IMR-90 (cell line): Measurements from ENCODE around the gene IL23A. TPM values are rescaled to one million over a fixed set of nuclear protein-coding genes. Genes with fewer than 3 reads are reported as not detected.

ENCODE experiments used
- ATAC-seq: fragments of 200-7000 bp; cut with Tn5 transposase; 2 replicates; pipeline ENCODE4 v1.9.1; 2020; ENCODE audit warnings: low read depth, mild to moderate bottlenecking, moderate library complexity
- BruUV-seq: library from RNA; stranded (reverse); fragments of 400-500 nt; replicated peaks from 2 replicates; lab custom pipeline; 2021; lab: Mats Ljungman, UMichigan
- CTCF ChIA-PET: fragments of 300-600 bp; formaldehyde crosslinking; extraction: SDS; loops from one replicate; lab custom pipeline; 2021; ENCODE audit warnings: antibody characterized with exemption; lab: Yijun Ruan, JAX
- POLR2A ChIA-PET: fragments of 300-600 bp; sonication (Branson Sonifier 250); formaldehyde crosslinking; loops from one replicate; lab custom pipeline; 2022; ENCODE audit warnings: antibody characterized with exemption; ENCODE audit not compliant: unreplicated experiment; lab: Charles Lee
- DNase-seq: peaks from one replicate; pipeline ENCODE4 v3.0.0; 2013
- H2AFZ ChIP-seq: replicated peaks from 2 replicates; pipeline ENCODE3; 2013; ENCODE audit warnings: low read length, mild to moderate bottlenecking; ENCODE audit not compliant: poor library complexity
- H2AK5ac ChIP-seq: 2 replicates; pipeline ENCODE4 v1.6.1; 2013; ENCODE audit warnings: low read depth, low read length, inconsistent platforms
- H2AK9ac ChIP-seq: replicated peaks from 2 replicates; pipeline ENCODE3; 2013; ENCODE audit warnings: mild to moderate bottlenecking, low read depth, low read length, moderate library complexity; ENCODE audit not compliant: poor library complexity
- H2BK120ac ChIP-seq: 2 replicates; pipeline ENCODE4 v1.6.1; 2013; ENCODE audit warnings: low read depth, low read length, inconsistent platforms
- H2BK15ac ChIP-seq: 3 replicates; pipeline ENCODE4 v1.6.1; 2013; ENCODE audit warnings: low read depth, low read length, inconsistent platforms
- H2BK20ac ChIP-seq: 2 replicates; pipeline ENCODE4 v1.6.1; 2013; ENCODE audit warnings: low read depth, mild to moderate bottlenecking, inconsistent platforms, low read length, moderate library complexity
- H2BK5ac ChIP-seq: 2 replicates; pipeline ENCODE4 v1.6.1; 2013; ENCODE audit warnings: mild to moderate bottlenecking, low read depth, low read length, inconsistent platforms; ENCODE audit not compliant: poor library complexity, severe bottlenecking
- H3K14ac ChIP-seq: replicated peaks from 2 replicates; pipeline ENCODE4 v1.6.1; 2013; ENCODE audit warnings: low read depth, low read length, inconsistent platforms
- H3K18ac ChIP-seq: 2 replicates; pipeline ENCODE4 v1.6.1; 2013; ENCODE audit warnings: low read depth, low read length, control low read depth
- H3K23ac ChIP-seq: 2 replicates; pipeline ENCODE4 v1.6.1; 2013; ENCODE audit warnings: low read depth, low read length, inconsistent platforms
- H3K27ac ChIP-seq: 2 replicates; pipeline ENCODE4 v1.5.1; 2013; ENCODE audit warnings: mild to moderate bottlenecking, control low read depth, low read length; ENCODE audit not compliant: insufficient read depth
- H3K27me3 ChIP-seq: 2 replicates; pipeline ENCODE4 v1.6.1; 2013; ENCODE audit warnings: low read length; ENCODE audit not compliant: control insufficient read depth, insufficient read depth
- H3K36me3 ChIP-seq: 2 replicates; pipeline ENCODE4 v1.6.1; 2013; ENCODE audit warnings: low read length, mixed read lengths; ENCODE audit not compliant: control insufficient read depth, insufficient read depth
- H3K4ac ChIP-seq: 2 replicates; pipeline ENCODE4 v1.6.1; 2013; ENCODE audit warnings: low read depth, low read length, inconsistent platforms
- H3K4me1 ChIP-seq: 2 replicates; pipeline ENCODE4 v1.6.1; 2013; ENCODE audit warnings: low read length, mixed read lengths; ENCODE audit not compliant: control insufficient read depth, insufficient read depth
- H3K4me2 ChIP-seq: 2 replicates; pipeline ENCODE4 v1.6.1; 2013; ENCODE audit warnings: low read depth, mild to moderate bottlenecking, control low read depth, low read length, moderate library complexity
- H3K4me3 ChIP-seq: 2 replicates; pipeline ENCODE4 v1.5.1; 2013; ENCODE audit warnings: low read depth, mild to moderate bottlenecking, control low read depth, low read length, moderate library complexity; ENCODE audit not compliant: insufficient read depth
- H3K56ac ChIP-seq: 2 replicates; pipeline ENCODE4 v1.6.1; 2013; ENCODE audit warnings: low read length, inconsistent platforms; ENCODE audit not compliant: insufficient read depth; ENCODE audit errors: extremely low read depth
- H3K79me1 ChIP-seq, 2 experiments: 2 replicates each; pipeline ENCODE4 v1.6.1; 2013; ENCODE audit warnings: low read length in 2 of 2, inconsistent platforms in 1 of 2, low read depth in 1 of 2
- H3K9ac ChIP-seq: 2 replicates; pipeline ENCODE4 v1.6.1; 2013; ENCODE audit warnings: low read depth, low read length, control low read depth
- H3K9me1 ChIP-seq: 2 replicates; pipeline ENCODE4 v1.6.1; 2013; ENCODE audit warnings: low read length, inconsistent platforms; ENCODE audit not compliant: insufficient read depth
- H3K9me3 ChIP-seq: 2 replicates; pipeline ENCODE4 v1.6.1; 2013; ENCODE audit warnings: low read length; ENCODE audit not compliant: control insufficient read depth, insufficient read depth
- H4K20me1 ChIP-seq: 2 replicates; pipeline ENCODE4 v1.6.1; 2013; ENCODE audit warnings: low read length, inconsistent platforms; ENCODE audit not compliant: insufficient read depth
- H4K5ac ChIP-seq: 2 replicates; pipeline ENCODE4 v1.6.1; 2013; ENCODE audit warnings: mild to moderate bottlenecking, low read depth, low read length, control low read depth
- H4K8ac ChIP-seq, 2 experiments: 2 replicates each; pipeline ENCODE4 v1.6.1; 2013; ENCODE audit warnings: low read depth in 2 of 2, low read length in 2 of 2, control low read depth in 1 of 2, inconsistent platforms in 1 of 2
- H4K91ac ChIP-seq: 2 replicates; pipeline ENCODE4 v1.6.1; 2013; ENCODE audit warnings: low read depth, low read length, inconsistent platforms; ENCODE audit not compliant: insufficient read depth
- CEBPB ChIP-seq: IDR thresholded peaks from 2 replicates; pipeline ENCODE4 v1.6.1; 2012; ENCODE audit warnings: low read depth, low read length, improper control_type of control experiment
- FOS ChIP-seq: fragments of 150-350 bp; IDR thresholded peaks from 2 replicates; pipeline ENCODE4 v1.6.1; 2016; ENCODE audit warnings: low read depth, low read length
- MAZ ChIP-seq: IDR thresholded peaks from 2 replicates; pipeline ENCODE4 v1.6.1; 2012; ENCODE audit warnings: low read depth, mild to moderate bottlenecking, low read length, improper control_type of control experiment, moderate library complexity, borderline replicate concordance
- POLR2A ChIP-seq: IDR thresholded peaks from 2 replicates; pipeline ENCODE4 v1.6.1; 2012; ENCODE audit warnings: mild to moderate bottlenecking, low read depth, low read length
- RAD21 ChIP-seq: IDR thresholded peaks from 2 replicates; pipeline ENCODE4 v1.6.1; 2012; ENCODE audit warnings: low read length, improper control_type of control experiment
- RCOR1 ChIP-seq: IDR thresholded peaks from 2 replicates; pipeline ENCODE4 v1.6.1; 2012; ENCODE audit warnings: mild to moderate bottlenecking, low read length, improper control_type of control experiment; ENCODE audit not compliant: insufficient replicate concordance
- SMC3 ChIP-seq: fragments of 150-350 bp; IDR thresholded peaks from 2 replicates; pipeline ENCODE4 v1.6.1; 2016; ENCODE audit warnings: low read depth, mild to moderate bottlenecking, antibody characterized with exemption, low read length, moderate library complexity
- USF2 ChIP-seq: fragments of 150-350 bp; IDR thresholded peaks from 2 replicates; pipeline ENCODE4 v1.6.1; 2017; ENCODE audit warnings: mild to moderate bottlenecking, antibody characterized with exemption, low read length, low read depth
- WGBS, 2 experiments: methylation state at CpG; one replicate each; pipeline versions ENCODE4 v1.1.5 to v1.1.7; 2013; ENCODE audit warnings: missing lambda C conversion rate in 2 of 2; ENCODE audit not compliant: insufficient read length in 1 of 2; ENCODE audit errors: extremely low coverage in 2 of 2; 5-methylcytosine and 5-hydroxymethylcytosine counted together
- dilution Hi-C: fragments of 300-500 bp; cut with HindIII; formaldehyde crosslinking; loops from one replicate; pipeline ENCODE4 v1.14.3; 2018; ENCODE audit warnings: low sequenced_read_pairs; ENCODE audit not compliant: unreplicated experiment
- in situ Hi-C: fragments of 300-500 bp; cut with MboI; formaldehyde crosslinking; loops from 3 replicates; pipeline ENCODE4 v1.14.3; 2019; ENCODE audit warnings: low sequenced_read_pairs, inconsistent platforms, mixed read lengths
- intact Hi-C: fragments of 100-400 bp; cut with micrococcal nuclease; formaldehyde crosslinking; loops from 2 replicates; pipeline ENCODE4 v1.10.0; 2022
- polyA plus RNA-seq, 3 experiments: library from polyadenylated mRNA; depleted of rRNA; stranded (reverse); fragments of >200 nt; gene quantifications; 2 replicates each; pipeline ENCODE4 v1.2.3, GENCODE V29; 2012; ENCODE audit warnings: low replicate concordance in 1 of 3
- total RNA-seq: library from RNA; depleted of rRNA; stranded (reverse); fragments of >200 nt; gene quantifications from 2 replicates; pipeline ENCODE4 v1.2.3, GENCODE V29; 2012

The IL23A gene
- total and polyA plus RNA-seq, 2 of the 4 experiments (the other 2 are of a cell fraction): 0.55 TPM; not detected in 1

DNA sequence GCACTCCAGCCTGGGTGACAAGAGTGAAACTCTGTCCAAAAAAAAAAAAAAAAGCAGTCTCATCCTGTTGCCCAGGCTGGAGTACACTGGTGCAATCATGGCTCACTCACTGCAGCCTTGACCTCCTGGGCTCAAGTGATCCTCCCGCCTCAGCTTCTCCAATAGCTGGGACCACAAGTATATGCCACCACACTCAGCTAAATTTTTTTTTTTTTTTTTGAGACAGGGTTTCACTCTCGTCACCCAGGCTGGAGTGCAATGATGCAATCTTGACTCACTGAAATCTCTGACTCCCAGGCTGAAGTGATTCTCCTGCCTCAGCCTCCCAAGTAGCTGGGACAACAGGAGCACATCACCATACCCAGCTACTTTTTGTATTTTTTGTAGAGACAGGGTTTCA is 17.7 kb upstream of the IL23A start:
- Histone ChIP-seq H3K27me3 (no peaks in the 10 kb centered on the region), H2AK9ac (no peak overlapping the region), H4K91ac (no peak overlapping the region), H3K4ac (no peak overlapping the region), H3K4me3 (no peak overlapping the region), H3K56ac (no peak overlapping the region), H4K20me1 (no peaks in the 10 kb centered on the region), H3K14ac (no peak overlapping the region), H4K5ac (no peak overlapping the region), H3K4me1 (no peaks in the 10 kb centered on the region), H2BK120ac (no peak overlapping the region), H2BK5ac (no peak overlapping the region), H2AFZ (no peak overlapping the region), H3K9me1 (no peaks in the 10 kb centered on the region), H3K9me3 (no peaks in the 10 kb centered on the region), H3K23ac (no peak overlapping the region), H3K79me1 (peaks cover 0 to 4% of the 10 kb centered on the region in 2 experiments; a peak in 1 of 4 replicates), H3K18ac (no peak overlapping the region), H2BK20ac (no peak overlapping the region), H2BK15ac (no peak overlapping the region), H3K27ac (no peak overlapping the region), H3K9ac (no peak overlapping the region), H2AK5ac (no peak overlapping the region), H4K8ac (no peak overlapping the region), H3K36me3 (peaks cover 31% of the 10 kb centered on the region), H3K4me2 (no peak overlapping the region)
- in situ Hi-C loops: no loop called here
- BruUV-seq: no TSS peak
- ChIA-PET POLR2A (interaction anchor here (0.7 kb wide), 1 partner anchor 99 kb away, joined by 5 read pairs; the partner anchor contains the start of gene RNF41), CTCF (no interaction called here)
- dilution Hi-C loops: no loop called here
- peak; percentile 24 for DNase-seq
- intact Hi-C loops: no loop called here
- no peak for ATAC-seq
- TF ChIP-seq SMC3 (no peak), RCOR1 (no peak), MAZ (no peak), RAD21 (no peak), POLR2A (no peak), USF2 (no peak), CEBPB (peak; percentile 75; the same call in 1 of the 2 replicates), FOS (no peak)
- WGBS, 2 experiments: 83% methylated on average over 1 of the region's 2 CpGs; no CpG with 5 or more reads in 1 of the 2 experiments
